DMS 273 (cell line): ENCODE measurements around the gene MPP1.
A peak's percentile ranks its signal among the peaks of the same experiment; 100 is the strongest.
"Not testable (repeated sequence)": the region's sequence is repeated elsewhere in the genome, so short reads cannot be mapped to it uniquely, and the experiment has no call there.

Experiments used
- DNase-seq: peaks from one replicate; lab custom pipeline; 2025; ENCODE audit not compliant: unreplicated experiment; lab: John Stamatoyannopoulos, UW

MPP1 gene

GRCh38 chrX:154804957-154805695 lies at the start of gene MPP1:
Gene MPP1, minus strand, starts transcription at chrX:154805485. Its CDS starts 112 bp downstream, at chrX:154805373.
- DNase-seq, result peak; percentile 90

GRCh38 chrX:154850957-154851611 lies 45.8 kb upstream of the MPP1 start:
- no peak for DNase-seq

DNA sequence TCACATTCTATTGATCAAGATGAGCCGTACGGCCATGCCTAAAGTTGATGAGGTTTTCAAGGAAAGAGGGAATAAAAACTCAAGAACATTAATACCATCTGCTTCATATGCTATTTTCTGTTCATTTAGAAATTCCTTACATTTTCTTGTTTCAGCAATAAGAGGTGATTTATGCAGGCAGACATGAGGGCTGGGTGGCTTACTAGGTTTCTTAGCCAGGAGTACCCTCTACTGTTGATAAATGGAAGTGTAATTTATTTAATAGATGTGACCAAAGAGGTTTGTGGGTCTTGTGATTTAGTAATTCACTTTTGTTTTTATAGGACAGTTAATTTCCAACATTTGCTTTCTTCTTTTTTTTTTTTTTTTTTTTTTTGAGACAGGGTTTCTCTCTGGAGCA lies 35.6 kb upstream of the MPP1 start:
- DNase-seq, result peak; percentile 72

- no peak for DNase-seq
These were observed 30.9 kb upstream of the MPP1 start for GRCh38 chrX:154836163-154836562.

GRCh38 chrX:154834562-154834961 lies 29.3 kb upstream of the MPP1 start, which contains the start of gene SMIM9:
Gene SMIM9, minus strand, starts transcription at chrX:154834662. Its CDS starts 3,806 bp downstream, at chrX:154830856.
- DNase-seq, result no peak

DNA sequence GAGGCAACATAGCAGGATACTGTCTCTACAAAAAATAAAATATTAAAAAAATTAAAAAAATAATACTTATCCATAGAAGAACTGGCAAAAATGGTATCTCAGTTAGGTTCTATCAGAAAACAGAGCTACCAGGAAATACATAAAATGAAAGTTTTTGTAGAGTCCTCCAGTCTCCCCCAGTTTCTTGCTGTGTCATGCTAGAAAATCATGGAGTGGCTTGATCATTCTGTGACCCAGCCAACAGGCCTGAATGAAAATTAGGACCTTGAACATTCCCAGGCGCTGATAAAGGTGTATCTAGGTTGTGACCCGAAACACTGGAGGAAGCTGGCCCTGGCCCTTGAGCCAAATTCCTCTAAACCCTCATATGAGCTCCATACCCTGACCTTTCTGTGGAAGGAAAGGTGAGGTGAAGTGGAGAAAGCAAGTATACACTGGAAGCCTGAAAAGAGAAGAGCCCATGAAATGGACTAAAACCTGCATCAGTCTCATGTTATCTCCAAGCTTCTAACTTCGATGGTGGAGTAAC lies 28.5 kb upstream of the MPP1 start:
- no peak for DNase-seq

DNA sequence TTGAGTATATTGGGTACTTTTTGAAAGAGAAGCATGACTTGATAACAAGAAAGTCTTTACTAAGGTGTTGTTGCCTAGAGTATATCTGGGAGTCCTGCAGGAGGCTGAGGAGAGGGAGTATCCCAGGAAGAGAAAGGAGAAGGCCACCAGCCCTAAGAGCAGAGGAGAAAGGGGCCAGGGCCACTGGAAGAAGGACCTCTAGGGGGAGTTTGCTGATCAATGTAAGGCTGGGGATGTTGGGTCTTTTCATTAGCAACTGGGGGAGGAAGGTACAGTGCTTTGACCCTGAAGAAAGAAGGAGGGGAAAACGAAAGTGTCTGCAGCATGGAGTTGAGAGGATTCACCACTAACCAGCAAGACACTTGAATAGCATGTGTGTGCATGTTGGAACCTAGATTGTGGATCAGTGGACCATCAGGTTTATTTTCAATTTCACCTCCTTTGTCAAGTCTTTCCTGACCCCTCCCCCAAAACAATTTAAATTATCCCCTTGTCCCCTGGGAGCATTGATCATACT lies 24.7 kb upstream of the MPP1 start:
- no peak for DNase-seq

DNA sequence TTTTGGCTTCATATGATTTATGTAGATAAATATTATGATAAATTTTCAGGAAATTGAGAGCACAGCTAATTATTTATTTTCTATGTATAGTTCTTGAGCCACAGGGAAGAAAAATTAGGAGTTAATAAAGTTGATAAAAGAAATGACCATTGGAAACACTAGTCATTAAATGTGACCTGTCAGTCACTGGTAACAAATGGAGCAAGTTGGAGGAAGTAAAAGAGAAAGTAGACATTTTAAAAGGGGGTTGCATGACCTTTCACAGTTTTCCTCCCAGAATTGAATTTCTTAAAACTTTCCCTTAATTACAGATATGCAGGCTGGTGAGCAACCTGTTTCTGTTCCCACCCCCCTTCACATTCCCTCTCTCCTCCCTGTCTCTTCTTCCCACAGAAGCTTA lies 23.8 kb upstream of the MPP1 start:
- no peak for DNase-seq

DNA sequence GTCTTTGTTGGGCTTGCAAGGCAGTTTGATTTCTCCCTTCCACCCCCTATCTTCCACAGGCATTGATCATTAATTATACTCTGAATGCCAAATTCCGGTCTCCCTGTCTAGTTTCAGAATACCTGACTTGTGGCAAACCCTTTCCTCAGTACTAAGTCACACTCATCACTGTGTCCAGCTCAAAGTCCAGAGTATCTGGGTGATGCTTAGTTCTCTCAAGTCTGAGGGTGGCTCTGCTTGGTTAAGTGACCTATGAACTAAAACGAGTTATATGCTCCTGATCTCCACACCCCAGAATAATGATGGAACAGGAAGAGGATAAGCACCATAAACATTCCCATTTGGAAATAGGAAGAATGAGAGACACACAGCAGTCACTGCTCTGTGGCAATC lies 22.7 kb upstream of the MPP1 start:
- DNase-seq, result no peak

- no peak for DNase-seq
These were observed 22.1 kb upstream of the MPP1 start for GRCh38 chrX:154827194-154828015.

DNA sequence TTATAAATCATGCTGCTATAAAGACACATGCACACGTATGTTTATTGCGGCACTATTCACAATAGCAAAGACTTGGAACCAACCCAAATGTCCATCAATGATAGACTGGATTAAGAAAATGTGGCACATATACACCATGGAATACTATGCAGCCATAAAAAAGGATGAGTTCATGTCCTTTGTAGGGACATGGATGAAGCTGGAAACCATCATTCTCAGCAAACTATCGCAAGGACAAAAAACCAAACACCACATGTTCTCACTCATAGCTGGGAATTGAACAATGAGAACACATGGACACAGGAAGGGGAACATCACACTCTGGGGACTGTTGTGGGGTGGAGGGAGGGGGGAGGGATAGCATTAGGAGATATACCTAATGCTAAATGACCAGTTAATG lies 20.3 kb upstream of the MPP1 start:
- DNase-seq, result not testable (repeated sequence)

- DNase-seq, result no peak
These were observed 19.4 kb upstream of the MPP1 start for GRCh38 chrX:154824638-154825037.

DNA sequence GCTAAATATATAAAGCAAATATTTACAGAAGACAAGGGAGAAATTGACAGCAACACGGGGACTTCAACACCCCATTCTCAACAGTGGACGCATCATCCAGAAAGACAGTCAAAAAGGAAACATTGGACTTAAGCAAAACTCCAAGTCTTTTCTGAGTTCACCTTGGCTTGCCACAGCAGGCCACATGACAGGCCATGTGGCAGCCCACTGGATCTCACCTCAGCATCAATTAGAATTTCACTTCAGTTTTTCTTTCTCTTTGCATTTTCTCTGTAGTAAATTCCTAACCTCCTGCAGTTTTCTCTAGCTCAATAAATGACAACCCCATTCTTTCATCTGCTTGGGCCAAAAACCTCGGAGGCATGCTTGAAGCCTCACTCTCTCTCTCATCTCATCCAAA lies 16.7 kb upstream of the MPP1 start:
- no peak for DNase-seq

DNA sequence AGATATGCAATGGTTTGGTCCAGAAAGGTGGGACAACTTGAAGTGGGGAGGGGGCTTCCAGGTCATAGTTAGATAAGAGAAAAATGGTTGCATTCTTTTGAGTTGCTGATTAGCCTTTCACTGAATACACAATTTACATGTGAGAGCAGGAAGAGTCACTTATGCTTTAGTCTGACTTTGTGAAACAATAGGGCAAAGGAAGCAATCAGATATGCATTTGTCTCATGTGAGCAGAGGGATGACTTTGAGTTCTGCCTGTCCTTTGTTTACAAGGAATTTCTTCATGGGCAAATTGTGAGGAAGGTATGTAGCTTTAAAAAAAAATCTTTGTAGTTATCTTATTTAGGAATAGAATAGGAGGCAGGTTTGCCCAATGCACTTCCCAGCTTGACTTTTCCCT lies 16.2 kb upstream of the MPP1 start:
- DNase-seq, result no peak

- DNase-seq, result peak; percentile 21
These were observed 14.6 kb upstream of the MPP1 start for GRCh38 chrX:154819771-154820341.

DNA sequence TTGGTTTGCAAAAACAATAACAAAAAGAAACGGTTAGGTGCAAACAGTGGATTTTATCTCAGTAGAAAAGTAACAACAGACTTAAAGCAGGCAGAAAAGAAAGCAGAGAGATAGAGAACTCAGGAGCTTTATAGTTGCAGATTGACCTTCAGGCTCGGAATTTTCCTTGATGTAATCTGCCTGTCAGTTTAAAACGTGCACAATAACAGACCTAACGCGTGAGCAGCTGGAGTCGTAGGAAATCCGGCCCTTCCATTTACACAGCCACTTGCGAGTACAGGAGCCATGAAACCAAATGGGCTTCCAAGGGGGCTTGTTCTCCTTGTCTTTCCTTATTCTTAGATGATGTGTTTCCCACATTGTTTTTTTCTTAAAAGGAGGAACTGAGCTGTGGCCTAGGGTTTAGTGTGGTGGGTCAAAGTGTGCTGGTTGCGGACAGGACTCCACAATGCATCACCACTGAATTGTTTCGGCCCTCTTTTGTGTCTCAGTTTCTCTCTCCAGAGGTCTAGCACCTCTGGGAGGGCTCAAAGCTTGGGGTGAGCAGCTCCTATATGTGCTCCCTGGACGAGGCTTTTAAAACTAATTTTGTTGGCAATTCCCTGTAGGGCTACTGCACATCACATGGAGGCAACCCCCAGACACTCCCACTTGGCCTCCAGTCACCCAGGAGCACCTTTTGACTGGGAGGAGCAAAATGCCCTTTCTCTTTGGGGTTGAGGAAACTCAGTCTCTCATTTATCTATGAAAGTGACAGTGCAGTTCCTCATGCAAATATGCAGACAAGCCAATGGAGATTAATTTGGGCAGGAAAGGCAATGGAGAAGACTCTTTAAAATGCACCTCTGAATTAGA lies 13.9 kb upstream of the MPP1 start:
- no peak for DNase-seq

DNA sequence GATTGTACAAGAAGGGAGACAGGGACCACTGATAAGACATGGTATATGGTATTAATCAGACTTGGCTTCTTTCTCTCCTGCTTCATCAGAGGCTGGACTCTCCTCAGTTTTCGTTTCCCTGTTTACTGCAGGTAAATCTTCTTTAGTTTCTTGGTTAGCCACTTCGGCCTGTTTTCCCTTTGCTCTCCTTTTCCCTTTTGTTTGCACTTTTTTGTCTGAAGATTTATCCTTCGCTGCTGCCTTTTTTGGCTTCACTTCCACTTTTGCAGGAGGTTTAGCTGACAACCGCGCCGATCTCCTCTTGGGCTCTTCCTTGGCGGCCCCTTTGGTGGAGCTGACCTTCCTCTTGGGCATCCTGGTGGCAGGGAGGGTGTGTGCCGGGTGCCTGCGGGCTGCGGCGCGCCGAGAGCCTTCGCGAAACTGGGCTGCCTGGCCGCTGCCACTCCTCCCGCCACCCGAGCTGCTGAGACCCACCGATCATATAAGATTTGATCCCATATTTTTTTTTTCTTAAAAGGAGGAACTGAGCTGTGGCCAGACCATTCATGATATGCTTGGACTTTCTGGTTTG lies 11.8 kb upstream of the MPP1 start:
- DNase-seq, result not testable (repeated sequence)

DNA sequence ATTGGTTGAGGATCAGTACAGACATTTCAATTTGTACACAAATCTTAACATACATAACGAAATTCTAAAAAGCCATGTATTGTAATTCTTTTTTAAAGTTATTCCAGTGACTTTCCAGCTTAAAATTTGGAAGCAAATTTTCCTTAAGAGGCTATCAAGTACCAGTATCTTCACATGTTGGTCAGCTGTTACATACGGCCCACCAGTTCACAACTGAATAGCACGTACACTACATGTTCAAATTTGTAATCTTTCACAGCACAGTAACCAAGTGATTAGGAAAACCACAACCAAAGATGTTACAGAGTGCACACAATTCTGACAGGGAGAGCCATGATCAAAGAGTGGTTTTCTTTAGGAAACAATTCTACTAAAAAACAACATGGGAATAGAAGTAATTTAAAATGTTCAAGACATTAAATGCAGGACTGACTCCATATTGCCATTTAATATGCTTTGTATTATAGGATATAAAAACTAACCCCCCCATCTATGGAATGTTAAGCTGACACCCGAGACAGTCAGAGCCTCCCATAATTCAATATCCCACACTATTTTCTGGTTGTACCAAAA lies 11.1 kb upstream of the MPP1 start:
- not testable (repeated sequence) for DNase-seq

DNA sequence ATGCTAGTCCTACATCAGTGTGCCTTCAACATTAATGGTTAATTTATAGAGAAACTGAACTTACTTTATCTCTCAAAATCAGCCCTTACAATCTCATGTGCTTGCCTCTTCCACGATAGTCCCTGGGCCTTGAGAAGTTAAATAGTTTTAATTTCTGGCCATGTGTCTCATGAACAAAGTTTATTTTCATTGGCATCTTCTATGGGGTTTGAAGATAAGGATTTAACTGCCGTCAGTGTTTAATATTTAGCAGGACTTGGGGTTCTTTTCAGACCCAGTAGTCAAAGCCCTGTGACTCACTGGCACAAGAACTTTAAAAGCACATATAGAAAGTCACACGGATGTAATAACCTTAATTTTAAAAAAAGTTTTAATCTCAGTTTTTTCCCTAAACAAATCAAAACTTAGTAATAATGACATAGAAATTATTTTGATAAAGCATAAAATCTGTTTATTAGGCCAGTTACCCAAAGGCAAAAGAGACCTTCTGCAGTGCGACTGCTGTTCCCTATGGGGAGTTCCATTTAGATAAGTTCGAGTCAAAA lies 10.1 kb upstream of the MPP1 start:
- DNase-seq, result no peak
